ENCODE data around the gene DLGAP1. TPM values are rescaled to one million over a fixed set of nuclear protein-coding genes. Genes with fewer than 3 reads are reported as not detected.

DLGAP1 gene
- total RNA-seq, 1 experiment from 2014 or later, result 0.39 TPM

DNA sequence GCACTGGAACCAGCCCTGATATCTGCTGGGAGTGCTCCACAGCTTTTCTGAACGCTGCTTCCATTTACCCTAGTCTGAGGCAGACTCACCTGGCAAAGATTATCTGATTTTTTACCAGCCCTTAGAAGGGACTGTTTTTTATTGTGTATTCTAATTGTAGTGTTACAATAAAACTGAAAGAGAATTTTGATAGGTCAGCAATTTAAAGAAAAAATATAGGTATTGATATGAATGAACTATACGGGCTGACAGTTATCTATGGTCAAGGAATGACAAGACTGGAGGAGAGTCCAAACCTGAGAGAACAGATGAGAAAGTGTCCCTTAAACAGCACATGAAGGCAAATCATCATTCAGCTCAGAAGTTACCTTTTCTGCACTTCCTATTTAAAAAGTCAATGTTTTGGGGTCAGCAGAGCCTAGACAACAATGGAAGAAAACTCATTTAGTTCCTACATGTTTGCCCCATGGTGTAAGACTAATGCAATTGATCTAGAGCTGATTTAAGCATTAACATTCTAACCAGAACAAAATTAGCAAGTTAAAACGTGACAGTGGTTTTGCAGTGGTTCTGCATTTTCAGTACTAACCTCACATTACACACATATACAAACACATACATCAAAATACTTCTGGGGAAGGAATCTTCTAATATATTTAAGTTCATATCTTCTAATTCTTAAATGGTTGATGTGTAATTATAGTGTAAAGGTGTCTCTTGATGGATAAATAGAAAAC lies 504.3 kb downstream of the DLGAP1 start:
- H3K4me3 ChIP-seq (replicated peaks in 1 of 2; ENCODE audit: low read depth in 1 of 2, low read length in 2 of 2), result no peak overlapping the region
- CTCF ChIA-PET, result interaction anchor here (1.4 kb wide), 1 partner anchor 16 kb away, joined by 3 read pairs; no protein-coding TSS in a partner anchor
- no peak overlapping the region for H3K4me2 ChIP-seq (ENCODE audit: low read length)
- intact Hi-C loops (cut with micrococcal nuclease), result no loop called here
- no peak overlapping the region for H3K9ac ChIP-seq (ENCODE audit: low read length)
- no TSS peak for BruUV-seq (replicated peaks)
- no peaks in the 10 kb centered on the region for H4K20me1 ChIP-seq (ENCODE audit: insufficient read depth)
- no peaks in the 10 kb centered on the region for H3K79me2 ChIP-seq (ENCODE audit: insufficient read depth, low read length)
- H3K9me3 ChIP-seq (ENCODE audit: control insufficient read depth in 1 of 2, insufficient read depth in 1 of 2, low read depth in 1 of 2, low read length in 2 of 2), result no peaks in the 10 kb centered on the region
- ATAC-seq (no peak), DNase-seq (ENCODE audit: low read depth, low spot score) (no peak)
- no peaks in the 10 kb centered on the region for H3K36me3 ChIP-seq (ENCODE audit: control insufficient read depth in 1 of 2, insufficient read depth in 2 of 2, low read length in 2 of 2)
- H3K27ac ChIP-seq (ENCODE audit: low read depth, low read length), result no peak overlapping the region
- H3K27me3 ChIP-seq (ENCODE audit: insufficient read depth, low read length), result no peaks in the 10 kb centered on the region
- POLR2A ChIA-PET, result interaction anchor here (0.6 kb wide), 1 partner anchor 24 kb away, joined by 3 read pairs; no protein-coding TSS in a partner anchor
- no peak overlapping the region for H2AFZ ChIP-seq (ENCODE audit: low read depth, low read length, poor library complexity, severe bottlenecking)
- no peaks in the 10 kb centered on the region; the same call in 1 of the 2 replicates for H3K9me2 ChIP-seq (ENCODE audit: insufficient read depth)
- no peak for TF ChIP-seq ZNF274 (IDR thresholded peaks at IDR 0.05; ENCODE audit: low read depth, low read length)
- no peak for TF ChIP-seq CEBPB (IDR thresholded peaks at IDR 0.05; ENCODE audit: low read depth)
- TF ChIP-seq CBX3 (IDR thresholded peaks at IDR 0.05; ENCODE audit: low read depth), result no peak
- TF ChIP-seq, protein P1, sequence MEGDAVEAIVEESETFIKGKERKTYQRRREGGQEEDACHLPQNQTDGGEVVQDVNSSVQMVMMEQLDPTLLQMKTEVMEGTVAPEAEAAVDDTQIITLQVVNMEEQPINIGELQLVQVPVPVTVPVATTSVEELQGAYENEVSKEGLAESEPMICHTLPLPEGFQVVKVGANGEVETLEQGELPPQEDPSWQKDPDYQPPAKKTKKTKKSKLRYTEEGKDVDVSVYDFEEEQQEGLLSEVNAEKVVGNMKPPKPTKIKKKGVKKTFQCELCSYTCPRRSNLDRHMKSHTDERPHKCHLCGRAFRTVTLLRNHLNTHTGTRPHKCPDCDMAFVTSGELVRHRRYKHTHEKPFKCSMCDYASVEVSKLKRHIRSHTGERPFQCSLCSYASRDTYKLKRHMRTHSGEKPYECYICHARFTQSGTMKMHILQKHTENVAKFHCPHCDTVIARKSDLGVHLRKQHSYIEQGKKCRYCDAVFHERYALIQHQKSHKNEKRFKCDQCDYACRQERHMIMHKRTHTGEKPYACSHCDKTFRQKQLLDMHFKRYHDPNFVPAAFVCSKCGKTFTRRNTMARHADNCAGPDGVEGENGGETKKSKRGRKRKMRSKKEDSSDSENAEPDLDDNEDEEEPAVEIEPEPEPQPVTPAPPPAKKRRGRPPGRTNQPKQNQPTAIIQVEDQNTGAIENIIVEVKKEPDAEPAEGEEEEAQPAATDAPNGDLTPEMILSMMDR (IDR thresholded peaks at IDR 0.05 in 2 of 3, conservative IDR thresholded peaks at IDR 0.05 in 1 of 3; ENCODE audit: borderline replicate concordance in 1 of 3, insufficient read depth in 1 of 3, low read depth in 2 of 3, low read length in 2 of 3), result no peak
- no peak for TF ChIP-seq SP1 (IDR thresholded peaks at IDR 0.05; ENCODE audit: low read depth)
- TF ChIP-seq ZFX (IDR thresholded peaks at IDR 0.05), result no peak
- TF ChIP-seq, protein P2, sequence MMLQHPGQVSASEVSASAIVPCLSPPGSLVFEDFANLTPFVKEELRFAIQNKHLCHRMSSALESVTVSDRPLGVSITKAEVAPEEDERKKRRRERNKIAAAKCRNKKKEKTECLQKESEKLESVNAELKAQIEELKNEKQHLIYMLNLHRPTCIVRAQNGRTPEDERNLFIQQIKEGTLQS (IDR thresholded peaks at IDR 0.05), result no peak
- TF ChIP-seq RAD21 (IDR thresholded peaks at IDR 0.05; ENCODE audit: low read depth), result no peak
- no peak for TF ChIP-seq POLR2AphosphoS5 (IDR thresholded peaks at IDR 0.05; ENCODE audit: low read depth, low read length)
- TF ChIP-seq EZH2phosphoT487 (IDR thresholded peaks at IDR 0.05; ENCODE audit: borderline replicate concordance), result no peak
- TF ChIP-seq JUND (IDR thresholded peaks at IDR 0.05), result no peak
- TF ChIP-seq YY1 (IDR thresholded peaks at IDR 0.05; ENCODE audit: extremely low read depth, insufficient replicate concordance, low read depth, low read length), result no peak
- TF ChIP-seq ZBTB33 (IDR thresholded peaks at IDR 0.05; ENCODE audit: extremely low read depth, insufficient replicate concordance, low read length), result no peak
- H3K4me1 ChIP-seq (ENCODE audit: control insufficient read depth in 1 of 2, insufficient read depth in 2 of 2, low read length in 2 of 2), result no peaks in the 10 kb centered on the region
- RAD21 ChIA-PET (ENCODE audit: low non-redundant PET in 1 of 2, low total read pairs in 2 of 2, uncharacterized antibody in 2 of 2, unreplicated experiment in 2 of 2), result no interaction called here

Measured in HCT116 (cell line).